ENCODE measurements around the gene C1orf21. TPM values are rescaled to one million over a fixed set of nuclear protein-coding genes. Genes with fewer than 3 reads are reported as not detected.

C1orf21 gene
- total RNA-seq, 2 experiments from 2014 or later = 4.6 to 5.1 TPM

DNA sequence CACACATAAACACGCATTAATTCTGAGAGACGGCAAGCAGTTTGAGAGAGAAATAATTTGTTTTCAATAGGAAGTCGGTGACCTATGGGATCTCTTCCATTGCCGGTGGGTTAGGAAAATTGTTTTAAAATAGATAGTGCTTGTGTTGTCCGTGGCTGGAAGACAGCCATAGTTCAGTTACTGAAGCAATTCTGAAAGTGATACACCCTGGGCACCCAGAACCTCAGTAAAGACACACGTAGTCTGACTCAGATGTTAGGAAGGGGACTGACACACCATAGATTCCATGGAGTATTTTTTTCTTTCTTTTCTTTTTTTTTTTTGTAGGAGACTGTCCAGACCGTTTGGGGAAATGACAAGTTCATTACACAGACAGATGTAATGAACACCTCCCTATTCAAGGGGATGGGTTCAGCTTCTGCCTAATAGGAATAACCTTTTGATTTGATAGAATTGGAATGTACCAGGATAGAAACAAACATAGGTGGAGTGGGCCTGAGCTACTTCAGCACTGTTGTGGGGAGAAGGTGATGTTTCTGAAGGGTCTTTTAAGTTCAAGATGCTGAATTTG is 1.6 kb downstream of the C1orf21 start:
- DNase-seq = no peak
- Mint-ChIP-seq H3K27ac (peak overlapping the region; percentile 53), H3K4me1 (ENCODE audit: low read depth) (peaks cover 19% of the 10 kb centered on the region), H3K4me3 (peak overlapping the region; percentile 80), H3K36me3 (ENCODE audit: low read depth) (no peaks in the 10 kb centered on the region), H3K9me3 (ENCODE audit: insufficient read depth) (no peaks in the 10 kb centered on the region), H3K27me3 (ENCODE audit: low read depth) (peaks cover 64% of the 10 kb centered on the region)
- ChIA-PET POLR2A (no interaction called here), CTCF (no interaction called here)
- no peak for ATAC-seq

GRCh38 chr1:184388971-184389370 is 2.1 kb downstream of the C1orf21 start:
- ChIA-PET POLR2A (interaction anchor here (0.7 kb wide), 1 partner anchor 329 kb away, joined by 3 read pairs; no protein-coding TSS in a partner anchor), CTCF (no interaction called here)
- ATAC-seq (no peak), DNase-seq (no peak)
- Mint-ChIP-seq H3K27ac (no peak overlapping the region), H3K9me3 (ENCODE audit: insufficient read depth) (no peaks in the 10 kb centered on the region), H3K36me3 (ENCODE audit: low read depth) (no peaks in the 10 kb centered on the region), H3K27me3 (ENCODE audit: low read depth) (peaks cover 61% of the 10 kb centered on the region), H3K4me3 (no peak overlapping the region), H3K4me1 (ENCODE audit: low read depth) (peaks cover 19% of the 10 kb centered on the region)

GRCh38 chr1:184389446-184389845 is 2.6 kb downstream of the C1orf21 start:
- Mint-ChIP-seq H3K4me3 (no peak overlapping the region), H3K27me3 (ENCODE audit: low read depth) (peaks cover 62% of the 10 kb centered on the region), H3K4me1 (ENCODE audit: low read depth) (peaks cover 19% of the 10 kb centered on the region), H3K27ac (no peak overlapping the region), H3K9me3 (ENCODE audit: insufficient read depth) (no peaks in the 10 kb centered on the region), H3K36me3 (ENCODE audit: low read depth) (no peaks in the 10 kb centered on the region)
- no peak for ATAC-seq
- DNase-seq = no peak
- ChIA-PET POLR2A (interaction anchor here (0.7 kb wide), 1 partner anchor 330 kb away, joined by 3 read pairs; no protein-coding TSS in a partner anchor), CTCF (no interaction called here)

DNA sequence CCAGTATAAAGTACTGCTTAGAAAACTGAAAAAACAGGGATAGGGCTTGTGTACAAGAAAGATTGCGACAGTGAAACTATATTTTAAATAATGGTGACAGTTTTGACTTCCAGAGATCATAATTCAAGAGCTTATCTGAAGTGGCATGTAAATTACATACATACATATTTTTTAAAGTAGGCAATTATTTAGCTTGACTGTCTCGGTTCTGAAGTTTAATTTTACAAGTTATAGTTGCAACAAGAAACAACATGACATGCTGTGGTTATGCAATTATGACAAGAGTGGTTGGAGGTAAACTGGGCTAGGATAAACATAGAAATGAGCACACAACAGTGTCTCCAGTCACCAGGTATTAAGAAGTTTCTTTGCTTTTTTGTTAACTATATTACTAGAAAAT is 4.1 kb downstream of the C1orf21 start:
- Mint-ChIP-seq H3K9me3 (ENCODE audit: insufficient read depth) (no peaks in the 10 kb centered on the region), H3K4me3 (no peak overlapping the region), H3K27ac (no peak overlapping the region), H3K36me3 (ENCODE audit: low read depth) (no peaks in the 10 kb centered on the region), H3K4me1 (ENCODE audit: low read depth) (peaks cover 17% of the 10 kb centered on the region), H3K27me3 (ENCODE audit: low read depth) (peaks cover 54% of the 10 kb centered on the region)
- DNase-seq = no peak
- ChIA-PET CTCF (no interaction called here), POLR2A (no interaction called here)
- ATAC-seq = no peak

DNA sequence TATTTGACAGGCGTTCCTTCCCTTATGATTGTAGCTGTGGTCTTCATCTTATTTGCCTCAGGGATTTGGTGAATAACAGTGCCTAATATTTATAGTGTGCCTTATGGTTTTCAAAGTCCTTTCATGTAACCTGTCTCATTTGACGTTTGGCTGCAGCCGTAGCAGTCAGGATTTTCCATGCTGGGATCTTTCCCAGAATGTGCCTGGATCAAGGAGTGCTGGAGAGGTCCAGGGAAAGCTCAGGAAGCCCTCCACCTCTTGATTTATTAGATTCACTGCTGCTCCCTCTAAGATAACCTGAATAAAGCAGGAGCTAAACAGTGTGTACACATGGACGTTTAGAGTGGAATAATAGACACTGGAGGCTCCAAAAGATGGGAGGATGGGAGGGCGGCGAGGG is 5.2 kb downstream of the C1orf21 start:
- no peak overlapping the region for H3K4me3 Mint-ChIP-seq
- peaks cover 60% of the 10 kb centered on the region for H3K27me3 Mint-ChIP-seq (ENCODE audit: low read depth)
- H3K4me1 Mint-ChIP-seq (ENCODE audit: low read depth) = peaks cover 12% of the 10 kb centered on the region
- H3K36me3 Mint-ChIP-seq (ENCODE audit: low read depth) = no peaks in the 10 kb centered on the region
- H3K27ac Mint-ChIP-seq = no peak overlapping the region
- H3K9me3 Mint-ChIP-seq (ENCODE audit: insufficient read depth) = no peaks in the 10 kb centered on the region
- no peak for DNase-seq
- ChIA-PET POLR2A (no interaction called here), CTCF (no interaction called here)
- no peak for ATAC-seq

DNA sequence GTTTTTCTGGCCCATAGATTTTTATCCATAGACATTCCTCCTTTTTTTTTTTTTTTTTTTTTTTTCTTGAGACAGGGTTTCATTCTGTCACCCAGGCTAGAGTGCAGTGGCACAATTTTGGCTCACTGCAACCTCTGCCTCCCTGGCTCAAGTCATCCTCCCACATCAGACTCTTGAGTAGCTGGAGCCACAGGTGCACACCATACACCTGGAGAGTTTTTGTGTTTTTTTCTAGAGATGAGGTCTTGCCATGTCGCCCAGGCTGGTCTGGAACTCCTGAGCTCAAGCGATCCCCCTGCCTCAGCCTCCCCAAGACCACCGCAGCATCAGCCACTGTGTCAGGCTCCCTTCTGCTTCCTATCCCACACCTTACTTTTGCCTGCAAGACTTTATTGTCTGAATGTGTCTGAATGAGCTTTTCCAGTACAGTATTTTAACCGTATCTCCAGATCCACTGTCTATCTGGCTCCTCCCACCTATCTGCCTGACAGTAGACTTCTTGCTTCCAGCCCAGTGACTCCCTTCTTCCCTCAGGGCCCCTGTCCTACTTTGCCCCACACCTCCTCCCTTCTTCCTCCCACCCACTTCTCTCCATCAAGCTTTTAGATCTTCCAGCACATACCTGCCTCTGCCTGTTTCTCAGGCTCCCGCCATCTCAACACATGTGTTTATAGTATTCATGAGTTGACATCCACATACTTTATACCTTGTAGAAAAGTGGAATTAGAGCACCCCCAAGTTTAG is 6.1 kb downstream of the C1orf21 start:
- H3K36me3 Mint-ChIP-seq (ENCODE audit: low read depth) = no peaks in the 10 kb centered on the region
- no peaks in the 10 kb centered on the region for H3K9me3 Mint-ChIP-seq (ENCODE audit: insufficient read depth)
- peaks cover 56% of the 10 kb centered on the region for H3K27me3 Mint-ChIP-seq (ENCODE audit: low read depth)
- H3K4me1 Mint-ChIP-seq (ENCODE audit: low read depth) = peaks cover 8% of the 10 kb centered on the region
- ATAC-seq (no peak), DNase-seq (no peak)
- CTCF ChIA-PET = no interaction called here
- POLR2A ChIA-PET = no interaction called here
- no peak overlapping the region for H3K4me3 Mint-ChIP-seq
- H3K27ac Mint-ChIP-seq = no peak overlapping the region

DNA sequence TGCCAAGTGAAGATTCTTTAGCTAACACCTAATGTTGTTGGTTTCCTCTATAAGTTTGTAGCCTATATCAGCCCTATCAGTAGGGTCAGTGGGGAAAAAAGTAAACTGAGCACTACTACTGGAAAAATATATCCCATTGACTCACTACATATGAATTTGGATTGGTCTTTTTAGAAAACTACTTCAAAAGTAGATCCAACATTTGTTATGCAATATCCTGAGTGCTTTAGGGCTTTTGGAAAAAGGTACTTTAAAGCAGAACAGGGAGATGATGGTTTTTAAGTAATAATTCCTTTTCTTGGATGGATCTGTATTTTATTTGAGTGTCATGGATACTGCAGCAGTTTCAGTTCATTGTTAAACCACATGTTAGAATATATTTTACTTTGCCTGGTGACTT is 7.1 kb downstream of the C1orf21 start:
- H3K4me3 Mint-ChIP-seq = no peak overlapping the region
- DNase-seq (no peak), ATAC-seq (no peak)
- no peak overlapping the region for H3K27ac Mint-ChIP-seq
- H3K36me3 Mint-ChIP-seq (ENCODE audit: low read depth) = no peaks in the 10 kb centered on the region
- POLR2A ChIA-PET = no interaction called here
- CTCF ChIA-PET = no interaction called here
- H3K9me3 Mint-ChIP-seq (ENCODE audit: insufficient read depth) = no peaks in the 10 kb centered on the region
- no peaks in the 10 kb centered on the region for H3K4me1 Mint-ChIP-seq (ENCODE audit: low read depth)
- peaks cover 46% of the 10 kb centered on the region for H3K27me3 Mint-ChIP-seq (ENCODE audit: low read depth)

DNA sequence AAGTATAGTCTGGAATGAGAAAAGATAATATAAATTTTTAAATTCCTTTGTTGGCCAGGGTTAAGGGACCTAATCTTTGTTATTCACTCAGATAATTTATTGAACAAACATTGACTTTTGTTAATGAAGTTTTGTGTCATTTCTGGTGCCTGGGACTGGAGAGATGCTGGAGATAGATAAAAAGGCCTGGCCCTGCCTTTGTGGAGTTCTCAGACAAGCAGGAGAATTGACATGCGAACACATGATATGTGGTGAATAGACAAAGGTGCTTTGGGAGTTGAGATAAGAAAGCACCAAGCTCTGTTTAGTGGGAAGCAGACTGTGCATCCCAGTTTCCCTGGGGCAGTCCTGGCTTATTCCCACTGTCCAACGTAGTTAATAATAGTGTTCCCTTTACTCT is 8.5 kb downstream of the C1orf21 start:
- Mint-ChIP-seq H3K36me3 (ENCODE audit: low read depth) (no peaks in the 10 kb centered on the region), H3K9me3 (ENCODE audit: insufficient read depth) (no peaks in the 10 kb centered on the region), H3K4me3 (no peak overlapping the region), H3K27me3 (ENCODE audit: low read depth) (peaks cover 32% of the 10 kb centered on the region), H3K4me1 (ENCODE audit: low read depth) (no peaks in the 10 kb centered on the region), H3K27ac (no peak overlapping the region)
- DNase-seq (no peak), ATAC-seq (no peak)
- ChIA-PET CTCF (no interaction called here), POLR2A (no interaction called here)

DNA sequence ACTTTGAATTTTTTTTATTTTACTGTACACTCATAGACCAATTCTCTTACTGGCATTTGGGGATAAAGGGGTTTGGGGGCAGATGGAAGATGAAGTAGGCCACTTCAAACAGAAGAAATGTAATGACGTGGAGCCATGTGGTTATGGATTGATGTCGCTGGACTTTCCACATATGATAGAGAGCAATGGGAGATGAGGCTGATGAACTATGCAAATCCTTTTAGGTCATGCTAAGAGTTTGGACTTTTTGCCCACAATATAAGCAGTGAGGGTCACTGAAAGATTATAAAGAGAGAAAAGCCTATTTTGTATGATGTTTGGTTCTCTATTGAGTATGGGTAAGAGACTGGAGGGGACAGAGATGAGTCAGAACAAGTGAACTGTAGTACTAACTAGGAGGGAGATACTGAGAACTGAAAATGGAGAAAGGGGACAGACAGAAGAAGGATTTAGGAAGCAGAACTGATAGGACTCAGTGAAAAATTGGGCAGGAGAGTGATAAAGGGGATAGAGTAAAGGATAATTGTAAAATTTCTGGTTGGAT is 9.2 kb downstream of the C1orf21 start:
- DNase-seq = no peak
- Mint-ChIP-seq H3K27ac (no peak overlapping the region), H3K9me3 (ENCODE audit: insufficient read depth) (no peaks in the 10 kb centered on the region), H3K4me3 (no peak overlapping the region), H3K36me3 (ENCODE audit: low read depth) (no peaks in the 10 kb centered on the region), H3K4me1 (ENCODE audit: low read depth) (no peaks in the 10 kb centered on the region), H3K27me3 (ENCODE audit: low read depth) (peaks cover 28% of the 10 kb centered on the region)
- ChIA-PET CTCF (no interaction called here), POLR2A (no interaction called here)
- ATAC-seq = no peak

- ChIA-PET CTCF (no interaction called here), POLR2A (no interaction called here)
- Mint-ChIP-seq H3K27me3 (ENCODE audit: low read depth) (peaks cover 17% of the 10 kb centered on the region), H3K27ac (no peak overlapping the region), H3K4me1 (ENCODE audit: low read depth) (no peaks in the 10 kb centered on the region), H3K36me3 (ENCODE audit: low read depth) (no peaks in the 10 kb centered on the region), H3K9me3 (ENCODE audit: insufficient read depth) (no peaks in the 10 kb centered on the region), H3K4me3 (no peak overlapping the region)
- DNase-seq = no peak
- ATAC-seq = no peak
These were observed 12.5 kb downstream of the C1orf21 start for GRCh38 chr1:184399192-184399847.

- Mint-ChIP-seq H3K36me3 (ENCODE audit: low read depth) (no peaks in the 10 kb centered on the region), H3K27me3 (ENCODE audit: low read depth) (peaks cover 5% of the 10 kb centered on the region), H3K4me1 (ENCODE audit: low read depth) (no peaks in the 10 kb centered on the region), H3K9me3 (ENCODE audit: insufficient read depth) (no peaks in the 10 kb centered on the region), H3K27ac (no peak overlapping the region), H3K4me3 (no peak overlapping the region)
- POLR2A ChIA-PET = no interaction called here
- no peak for ATAC-seq
- CTCF ChIA-PET = no interaction called here
- no peak for DNase-seq
These were observed 17.3 kb downstream of the C1orf21 start for GRCh38 chr1:184403961-184404726.

- H3K27ac Mint-ChIP-seq = no peak overlapping the region
- ChIA-PET CTCF (no interaction called here), POLR2A (no interaction called here)
- no peak overlapping the region for H3K4me3 Mint-ChIP-seq
- no peaks in the 10 kb centered on the region for H3K9me3 Mint-ChIP-seq (ENCODE audit: insufficient read depth)
- ATAC-seq (no peak), DNase-seq (no peak)
- no peaks in the 10 kb centered on the region for H3K36me3 Mint-ChIP-seq (ENCODE audit: low read depth)
- H3K4me1 Mint-ChIP-seq (ENCODE audit: low read depth) = no peaks in the 10 kb centered on the region
- peaks cover 5% of the 10 kb centered on the region for H3K27me3 Mint-ChIP-seq (ENCODE audit: low read depth)
These were observed 17.8 kb downstream of the C1orf21 start for GRCh38 chr1:184404727-184405027.
